SK-N-SH (cell line): ENCODE results near the gene TERT. TPM values are rescaled to one million over a fixed set of nuclear protein-coding genes. Genes with fewer than 3 reads are reported as not detected.
"Not testable (repeated sequence)": the region's sequence is repeated elsewhere in the genome, so short reads cannot be mapped to it uniquely, and the experiment has no call there.

Experiments
- CTCF ChIA-PET: fragments of 300-600, 350-600 bp; formaldehyde crosslinking; extraction: SDS; loops from one replicate; lab custom pipeline; 2021; lab: Yijun Ruan, JAX
- POLR2A ChIA-PET: fragments of 350-600 bp; sonication (Branson Sonifier 250); formaldehyde crosslinking; extraction: SDS; loops from one replicate; lab custom pipeline; 2020; ENCODE audit warnings: antibody characterized with exemption, inconsistent platforms; lab: Yijun Ruan, JAX
- DNase-seq: peaks from one replicate; pipeline ENCODE4 v3.0.0; 2012
- H2AFZ ChIP-seq: fragments of 200-600 bp; sonication (generic); 2 replicates; pipeline ENCODE4 v1.8.1; 2016; ENCODE audit warnings: antibody characterized with exemption, mild to moderate bottlenecking, low read depth
- H3F3A ChIP-seq: fragments of 200-600 bp; sonication (generic); replicated peaks from 2 replicates; pipeline ENCODE3; 2016; ENCODE audit warnings: antibody characterized with exemption, mild to moderate bottlenecking; ENCODE audit not compliant: insufficient read depth
- H3K27ac ChIP-seq, 2 experiments: fragments of 200-500 bp in 1 of 2; fragments of 200-600 bp in 1 of 2; sonication (Bioruptor generic) in 1 of 2; sonication (generic), shearing (Covaris generic) in 1 of 2; 2 replicates each; pipeline versions ENCODE4 v1.5.1 to v1.6.1; 2014 to 2016; ENCODE audit warnings: low read depth in 2 of 2, inconsistent platforms in 1 of 2, low read length in 1 of 2, mild to moderate bottlenecking in 1 of 2, mixed read lengths in 1 of 2
- H3K27me3 ChIP-seq: fragments of 200-600 bp; sonication (generic), shearing (Covaris generic); 2 replicates; pipeline ENCODE4 v1.6.1; 2016; ENCODE audit warnings: mixed run types; ENCODE audit not compliant: insufficient read depth
- H3K36me3 ChIP-seq, 2 experiments: fragments of 200-500 bp in 1 of 2; fragments of 200-600 bp in 1 of 2; sonication (Bioruptor generic) in 1 of 2; sonication (generic) in 1 of 2; replicated peaks in 1 of 2; 2 replicates each; pipeline versions ENCODE3 to v1.5.1; 2014 to 2016; ENCODE audit warnings: low read length in 1 of 2, mild to moderate bottlenecking in 1 of 2; ENCODE audit not compliant: insufficient read depth in 2 of 2, control insufficient read depth in 1 of 2
- H3K4me1 ChIP-seq, 2 experiments: fragments of 200-500 bp in 1 of 2; fragments of 200-600 bp in 1 of 2; sonication (Bioruptor generic) in 1 of 2; sonication (generic), shearing (Covaris generic) in 1 of 2; 2 replicates each; pipeline versions ENCODE4 v1.5.1 to v1.6.1; 2014 to 2016; ENCODE audit warnings: low read depth in 1 of 2, low read length in 1 of 2, mixed run types in 1 of 2; ENCODE audit not compliant: insufficient read depth in 2 of 2, control insufficient read depth in 1 of 2
- H3K4me2 ChIP-seq: fragments of 200-600 bp; sonication (generic), shearing (Covaris generic); 2 replicates; pipeline ENCODE4 v1.6.1; 2017; ENCODE audit warnings: mixed run types
- H3K4me3 ChIP-seq, 2 experiments: fragments of 200-500 bp in 1 of 2; fragments of 200-600 bp in 1 of 2; sonication (Bioruptor generic) in 1 of 2; sonication (generic), shearing (Covaris generic) in 1 of 2; 2 replicates each; pipeline versions ENCODE4 v1.5.1 to v1.8.1; 2014 to 2016; ENCODE audit warnings: low read depth in 2 of 2, inconsistent platforms in 1 of 2, low read length in 1 of 2, mild to moderate bottlenecking in 1 of 2, mixed read lengths in 1 of 2, moderate library complexity in 1 of 2
- H3K79me2 ChIP-seq: fragments of 200-600 bp; sonication (generic); 2 replicates; pipeline ENCODE4 v1.8.1; 2017; ENCODE audit warnings: mild to moderate bottlenecking; ENCODE audit not compliant: insufficient read depth
- H3K9ac ChIP-seq: fragments of 200-600 bp; sonication (generic); 2 replicates; pipeline ENCODE4 v1.6.1; 2017; ENCODE audit warnings: mixed run types
- H3K9me2 ChIP-seq: fragments of 200-600 bp; sonication (generic); 2 replicates; pipeline ENCODE4 v1.6.1; 2017; ENCODE audit warnings: mixed run types
- H3K9me3 ChIP-seq: fragments of 200-600 bp; sonication (generic); 2 replicates; pipeline ENCODE4 v1.6.1; 2017; ENCODE audit warnings: mixed run types, mild to moderate bottlenecking, moderate library complexity
- H4K20me1 ChIP-seq: fragments of 200-600 bp; sonication (generic); 2 replicates; pipeline ENCODE4 v1.6.1; 2017; ENCODE audit warnings: mild to moderate bottlenecking, mixed run types; ENCODE audit not compliant: insufficient read depth
- EZH2phosphoT487 ChIP-seq: fragments of 200-600 bp; sonication (generic); IDR thresholded peaks from 2 replicates; pipeline ENCODE4 v1.6.1; 2017; ENCODE audit warnings: low read depth, mixed run types, mild to moderate bottlenecking, antibody characterized with exemption, moderate library complexity, borderline replicate concordance
- FOXJ3 ChIP-seq: sonication (generic); formaldehyde crosslinking; IDR thresholded peaks from 2 replicates; pipeline ENCODE4 v1.5.1; 2020; ENCODE audit warnings: mild to moderate bottlenecking, missing genetic modification reagents
- JUND ChIP-seq: IDR thresholded peaks from 2 replicates; pipeline ENCODE4 v1.4.0; 2012
- MAX ChIP-seq: IDR thresholded peaks from 2 replicates; pipeline ENCODE4 v1.4.0; 2012; ENCODE audit warnings: low read depth
- NFIC ChIP-seq: IDR thresholded peaks from 2 replicates; pipeline ENCODE4 v1.4.0; 2012; ENCODE audit warnings: borderline replicate concordance
- RAD21 ChIP-seq: IDR thresholded peaks from 2 replicates; pipeline ENCODE4 v1.6.1; 2012; ENCODE audit warnings: mild to moderate bottlenecking, low read length
- YY1 ChIP-seq: IDR thresholded peaks from 2 replicates; pipeline ENCODE4 v1.4.0; 2012; ENCODE audit warnings: low read depth, mild to moderate bottlenecking
- WGBS: methylation state at CpG from one replicate; pipeline ENCODE4 v1.1.6; 2017; ENCODE audit warnings: low lambda C conversion rate; 5-methylcytosine and 5-hydroxymethylcytosine counted together
- polyA plus RNA-seq, 3 experiments: library from polyadenylated mRNA; depleted of rRNA; stranded (reverse); fragments of >200 nt; gene quantifications; 2 replicates each; pipeline ENCODE4 v1.2.3, GENCODE V29; 2012
- TF ChIP-seq, protein P1 (sequence below): IDR thresholded peaks from 2 replicates; pipeline ENCODE4; 2012

Gene TERT
- polyA plus RNA-seq, 1 of the 3 experiments (the other 2 are of a cell fraction), result 2.4 TPM

GRCh38 chr5:1333986-1334385 is 39.1 kb upstream of the TERT start:
- Histone ChIP-seq H3K4me1 (no peaks in the 10 kb centered on the region), H2AFZ (no peak overlapping the region), H3K36me3 (peaks cover 26 to 89% of the 10 kb centered on the region in 2 experiments), H4K20me1 (peaks cover 10% of the 10 kb centered on the region; the same call in 1 of the 2 replicates), H3K9me3 (no peaks in the 10 kb centered on the region), H3K4me3 (no peak overlapping the region), H3K27ac (no peak overlapping the region), H3K79me2 (peaks cover 6% of the 10 kb centered on the region; the same call in 1 of the 2 replicates), H3K9me2 (no peaks in the 10 kb centered on the region), H3K27me3 (no peaks in the 10 kb centered on the region), H3F3A (peaks cover 12% of the 10 kb centered on the region), H3K9ac (no peak overlapping the region)
- DNase-seq, result no peak
- ChIA-PET POLR2A (no interaction called here), CTCF (no interaction called here)
- TF ChIP-seq YY1 (no peak), JUND (no peak), FOXJ3 (CRISPR knock-in tag) (no peak), RAD21 (no peak), MAX (no peak)
- TF ChIP-seq, protein P1, sequence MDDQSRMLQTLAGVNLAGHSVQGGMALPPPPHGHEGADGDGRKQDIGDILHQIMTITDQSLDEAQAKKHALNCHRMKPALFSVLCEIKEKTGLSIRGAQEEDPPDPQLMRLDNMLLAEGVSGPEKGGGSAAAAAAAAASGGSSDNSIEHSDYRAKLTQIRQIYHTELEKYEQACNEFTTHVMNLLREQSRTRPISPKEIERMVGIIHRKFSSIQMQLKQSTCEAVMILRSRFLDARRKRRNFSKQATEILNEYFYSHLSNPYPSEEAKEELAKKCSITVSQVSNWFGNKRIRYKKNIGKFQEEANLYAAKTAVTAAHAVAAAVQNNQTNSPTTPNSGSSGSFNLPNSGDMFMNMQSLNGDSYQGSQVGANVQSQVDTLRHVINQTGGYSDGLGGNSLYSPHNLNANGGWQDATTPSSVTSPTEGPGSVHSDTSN, result no peak
- TF ChIP-seq, all 33 proteins: peak for 0
- 98% methylated on average over 11 of the region's 14 CpGs for WGBS
- no peak overlapping the region for H3K4me2 ChIP-seq

DNA sequence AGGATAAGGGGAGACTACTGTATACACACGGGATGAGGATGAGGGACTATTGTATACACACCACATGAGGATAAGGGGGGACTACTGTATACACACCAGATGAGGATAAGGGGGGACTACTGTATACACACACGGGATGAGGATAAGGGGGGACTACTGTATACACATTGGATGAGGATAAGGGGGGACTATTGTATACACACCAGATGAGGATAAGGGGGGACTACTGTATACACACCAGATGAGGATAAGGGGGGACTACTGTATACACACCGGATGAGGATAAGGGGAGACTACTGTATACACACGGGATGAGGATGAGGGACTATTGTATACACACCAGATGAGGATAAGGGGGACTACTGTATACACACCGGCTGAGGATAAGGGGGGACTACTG is 38.4 kb upstream of the TERT start:
- H3K4me1 ChIP-seq, H2AFZ ChIP-seq, H3K79me2 ChIP-seq, CTCF ChIA-PET, DNase-seq, H3K27ac ChIP-seq, POLR2A ChIA-PET, H3K9me2 ChIP-seq, H3K4me3 ChIP-seq, H3K27me3 ChIP-seq, H3K9me3 ChIP-seq, H3K9ac ChIP-seq, H3K4me2 ChIP-seq: not testable (repeated sequence)
- Histone ChIP-seq H4K20me1 (peaks cover 10% of the 10 kb centered on the region; the same call in 1 of the 2 replicates), H3F3A (peaks cover 19% of the 10 kb centered on the region), H3K36me3 (peaks cover 23 to 82% of the 10 kb centered on the region in 2 experiments)
- WGBS, result 73% methylated on average over 5 of the region's 5 CpGs

DNA sequence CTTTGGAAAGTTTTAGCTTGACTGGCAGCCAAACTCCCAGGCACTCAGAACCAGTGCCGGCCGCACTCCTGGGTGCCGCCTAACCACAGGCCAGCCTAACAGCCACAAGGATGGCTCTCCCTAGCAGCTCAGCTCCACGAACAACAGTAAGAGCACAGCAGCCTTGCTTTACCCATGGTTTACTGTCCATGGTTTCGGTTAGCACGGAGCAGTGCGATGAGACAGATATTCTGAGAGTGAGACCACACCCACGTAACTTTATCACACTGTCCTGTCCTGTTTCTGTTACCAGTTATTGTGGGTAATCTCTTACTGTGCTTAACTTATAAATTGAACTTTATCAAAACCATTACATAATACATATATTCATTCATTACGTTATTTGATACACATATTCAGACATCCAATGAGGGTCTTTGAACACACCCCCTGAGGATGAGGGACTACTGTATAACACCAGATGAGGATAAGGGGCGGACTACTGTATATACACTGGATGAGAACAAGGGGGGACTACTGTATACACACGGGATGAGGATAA is 37.7 kb upstream of the TERT start:
- Histone ChIP-seq H3K4me3 (no peak overlapping the region), H3K9ac (no peak overlapping the region), H4K20me1 (peaks cover 10% of the 10 kb centered on the region; the same call in 1 of the 2 replicates), H3K4me2 (no peak overlapping the region), H3K27ac (no peak overlapping the region), H3K79me2 (peaks cover 6% of the 10 kb centered on the region; the same call in 1 of the 2 replicates), H3K4me1 (no peaks in the 10 kb centered on the region), H3K9me2 (no peaks in the 10 kb centered on the region), H3K9me3 (no peaks in the 10 kb centered on the region), H3F3A (peaks cover 20% of the 10 kb centered on the region), H2AFZ (no peak overlapping the region), H3K36me3 (peaks cover 19 to 75% of the 10 kb centered on the region in 2 experiments), H3K27me3 (no peaks in the 10 kb centered on the region)
- WGBS, result 87% methylated on average over 11 of the region's 11 CpGs
- ChIA-PET CTCF (no interaction called here), POLR2A (no interaction called here)
- TF ChIP-seq NFIC (no peak), YY1 (no peak), EZH2phosphoT487 (no peak)
- DNase-seq, result no peak
